ENCODE data around the gene TSPEAR.
A peak's percentile ranks its signal among the peaks of the same experiment; 100 is the strongest.

The TSPEAR gene

GRCh38 chr21:44497703-44498126 is 213.7 kb downstream of the TSPEAR start:
- Histone ChIP-seq H3K27me3 (peaks cover 0 to 56% of the 10 kb centered on the region in 2 donors), H3K9me3 (peaks cover 0 to 12% (median 10%) of the 10 kb centered on the region in 3 donors), H3K27ac (no peak overlapping the region), H3K4me1 (no peaks in the 10 kb centered on the region), H3K36me3 (peaks cover 0 to 6% (median 0%) of the 10 kb centered on the region in 3 donors), H3K4me3 (no peak overlapping the region)
- peak in 1 of 2 donors; percentile 61 for DNase-seq
- TF ChIP-seq, protein P1, sequence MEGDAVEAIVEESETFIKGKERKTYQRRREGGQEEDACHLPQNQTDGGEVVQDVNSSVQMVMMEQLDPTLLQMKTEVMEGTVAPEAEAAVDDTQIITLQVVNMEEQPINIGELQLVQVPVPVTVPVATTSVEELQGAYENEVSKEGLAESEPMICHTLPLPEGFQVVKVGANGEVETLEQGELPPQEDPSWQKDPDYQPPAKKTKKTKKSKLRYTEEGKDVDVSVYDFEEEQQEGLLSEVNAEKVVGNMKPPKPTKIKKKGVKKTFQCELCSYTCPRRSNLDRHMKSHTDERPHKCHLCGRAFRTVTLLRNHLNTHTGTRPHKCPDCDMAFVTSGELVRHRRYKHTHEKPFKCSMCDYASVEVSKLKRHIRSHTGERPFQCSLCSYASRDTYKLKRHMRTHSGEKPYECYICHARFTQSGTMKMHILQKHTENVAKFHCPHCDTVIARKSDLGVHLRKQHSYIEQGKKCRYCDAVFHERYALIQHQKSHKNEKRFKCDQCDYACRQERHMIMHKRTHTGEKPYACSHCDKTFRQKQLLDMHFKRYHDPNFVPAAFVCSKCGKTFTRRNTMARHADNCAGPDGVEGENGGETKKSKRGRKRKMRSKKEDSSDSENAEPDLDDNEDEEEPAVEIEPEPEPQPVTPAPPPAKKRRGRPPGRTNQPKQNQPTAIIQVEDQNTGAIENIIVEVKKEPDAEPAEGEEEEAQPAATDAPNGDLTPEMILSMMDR (IDR thresholded peaks at IDR 0.05), result no peak
- intact Hi-C loops (cut with DNase I; ENCODE audit: low total_unique reads), result no loop called here

DNA sequence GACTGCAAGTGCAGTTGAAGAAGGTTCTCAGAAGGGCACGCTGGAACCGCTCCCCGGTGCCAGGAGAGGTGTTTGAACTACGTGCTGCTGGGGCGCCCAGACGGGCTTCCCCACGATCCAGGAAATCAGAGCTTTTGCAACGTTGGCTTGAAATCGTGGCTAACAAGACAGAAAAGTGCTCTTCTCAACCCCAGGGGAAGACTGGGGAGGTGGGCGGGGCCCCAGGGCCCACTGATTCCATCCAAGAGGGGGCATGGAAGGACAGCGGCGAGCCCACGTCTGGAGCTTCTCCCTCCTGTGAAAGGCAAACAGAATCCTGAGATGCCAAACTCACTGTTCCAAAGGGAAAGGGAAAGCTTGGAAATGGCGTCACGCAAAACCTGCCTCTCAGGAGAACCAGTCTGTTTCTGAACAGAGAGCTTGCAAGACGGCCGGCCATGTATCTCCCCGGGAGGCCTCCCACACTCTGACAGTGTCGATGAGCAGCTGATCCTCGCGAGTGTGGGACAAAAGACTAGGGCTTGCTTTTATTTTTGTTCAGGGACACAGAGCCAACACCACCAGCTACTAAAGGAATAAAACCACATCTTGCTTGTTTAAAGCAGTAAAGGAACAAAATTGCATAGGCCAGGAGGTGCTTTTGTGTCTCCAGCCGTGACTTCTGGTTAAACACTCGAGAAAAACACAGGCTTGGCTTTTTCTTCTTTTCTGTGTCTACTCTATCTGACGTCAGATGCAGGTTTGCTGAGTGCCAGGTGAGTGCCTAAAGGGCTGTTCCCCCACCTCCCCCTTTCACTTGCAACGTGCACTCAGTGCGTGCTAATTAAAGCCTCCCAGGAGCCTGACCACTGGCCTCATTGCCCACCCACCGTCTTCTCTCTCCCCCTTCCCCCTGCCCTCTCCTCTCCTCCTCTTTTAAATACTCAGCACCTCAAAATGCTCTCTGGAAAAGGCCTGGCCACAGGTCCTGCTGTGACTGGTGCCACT is 214.5 kb downstream of the TSPEAR start:
- Histone ChIP-seq H3K36me3 (peaks cover 0 to 6% (median 0%) of the 10 kb centered on the region in 3 donors), H3K27me3 (peaks cover 0 to 52% of the 10 kb centered on the region in 2 donors), H3K9me3 (peaks cover 0 to 19% (median 13%) of the 10 kb centered on the region in 3 donors), H3K4me3 (no peak overlapping the region), H3K4me1 (no peaks in the 10 kb centered on the region), H3K27ac (no peak overlapping the region)
- intact Hi-C loops (cut with DNase I; ENCODE audit: low total_unique reads), result no loop called here
- DNase-seq, result no peak
- TF ChIP-seq, protein P1 (IDR thresholded peaks at IDR 0.05), result no peak

GRCh38 chr21:44495611-44496563 is 215.5 kb downstream of the TSPEAR start:
- Histone ChIP-seq H3K36me3 (peaks cover 0 to 6% (median 0%) of the 10 kb centered on the region in 3 donors), H3K9me3 (peaks cover 0 to 19% (median 13%) of the 10 kb centered on the region in 3 donors), H3K27ac (no peak overlapping the region), H3K27me3 (peaks cover 0 to 45% of the 10 kb centered on the region in 2 donors), H3K4me3 (no peak overlapping the region), H3K4me1 (no peaks in the 10 kb centered on the region)
- TF ChIP-seq, protein P1 (IDR thresholded peaks at IDR 0.05), result no peak
- DNase-seq, result no peak
- intact Hi-C loops (cut with DNase I; ENCODE audit: low total_unique reads), result no loop called here

GRCh38 chr21:44494956-44495355 is 216.4 kb downstream of the TSPEAR start:
- peaks cover 0 to 6% (median 0%) of the 10 kb centered on the region in 3 donors for H3K36me3 ChIP-seq
- intact Hi-C loops (cut with DNase I; ENCODE audit: low total_unique reads), result no loop called here
- no peak for DNase-seq
- TF ChIP-seq, protein P1 (IDR thresholded peaks at IDR 0.05), result no peak
- peaks cover 0 to 40% of the 10 kb centered on the region in 2 donors for H3K27me3 ChIP-seq
- no peak overlapping the region for H3K27ac ChIP-seq
- H3K9me3 ChIP-seq, result peaks cover 0 to 19% (median 13%) of the 10 kb centered on the region in 3 donors
- H3K4me3 ChIP-seq, result no peak overlapping the region
- H3K4me1 ChIP-seq, result no peaks in the 10 kb centered on the region

DNA sequence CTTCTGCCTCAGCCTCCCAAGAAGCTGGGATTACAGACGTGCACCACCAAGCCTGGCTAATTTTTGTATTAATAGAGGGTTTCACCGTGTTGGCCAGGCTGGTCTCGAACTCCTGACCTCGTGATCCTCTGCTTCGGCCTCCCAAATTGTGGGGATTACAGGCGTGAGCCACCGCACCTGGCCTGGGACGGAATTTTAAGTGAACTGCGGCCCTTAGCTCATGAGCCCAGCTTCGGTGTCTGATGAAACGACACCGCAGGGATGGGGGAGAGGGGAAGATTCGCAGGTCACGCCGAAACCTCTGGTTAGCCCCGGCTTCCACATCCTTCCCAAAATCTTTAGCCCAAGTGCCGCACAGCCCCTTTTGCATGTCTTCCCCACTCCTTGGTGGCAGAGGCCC is 217.0 kb downstream of the TSPEAR start:
- Histone ChIP-seq H3K36me3 (peaks cover 0 to 6% (median 0%) of the 10 kb centered on the region in 3 donors), H3K9me3 (peaks cover 0 to 19% (median 13%) of the 10 kb centered on the region in 3 donors), H3K4me3 (no peak overlapping the region), H3K27me3 (peaks cover 0 to 34% of the 10 kb centered on the region in 2 donors), H3K4me1 (no peaks in the 10 kb centered on the region), H3K27ac (no peak overlapping the region)
- intact Hi-C loops (cut with DNase I; ENCODE audit: low total_unique reads), result no loop called here
- TF ChIP-seq, protein P1 (IDR thresholded peaks at IDR 0.05), result no peak
- no peak for DNase-seq

Data from tibial artery (tissue), 4 donors.